A549 (cell line): ENCODE results near the gene RAD54L.

Experiments used
- CEBPB ChIP-seq, 2 experiments: fragments of >200 bp in 1 of 2; sonication (Bioruptor Twin) in 1 of 2; formaldehyde crosslinking in 1 of 2; IDR thresholded peaks; 2 replicates each; pipeline ENCODE4 v1.6.1; 2012 to 2016
- CTCF ChIP-seq: fragments of >200 bp; sonication (Bioruptor Twin); formaldehyde crosslinking; IDR thresholded peaks from 3 replicates; pipeline ENCODE4 v1.5.1; 2016
- E2F6 ChIP-seq: IDR thresholded peaks from 2 replicates; pipeline ENCODE4 v1.6.1; 2012; ENCODE audit warnings: low read depth, borderline replicate concordance
- EP300 ChIP-seq, 2 experiments: fragments of >200 bp; sonication (Bioruptor Twin); formaldehyde crosslinking; IDR thresholded peaks; 2 replicates in 1 of 2; 3 replicates in 1 of 2; pipeline ENCODE4 v1.6.1; 2016 to 2017
- GATA3 ChIP-seq: IDR thresholded peaks from 2 replicates; pipeline ENCODE4 v1.6.1; 2012; ENCODE audit warnings: borderline replicate concordance
- JUNB ChIP-seq: fragments of >200 bp; sonication (Bioruptor Twin); formaldehyde crosslinking; IDR thresholded peaks from 2 replicates; pipeline ENCODE4 v1.6.1; 2016
- MAX ChIP-seq: IDR thresholded peaks from 2 replicates; pipeline ENCODE4 v1.6.1; 2012
- PBX3 ChIP-seq: IDR thresholded peaks from 2 replicates; pipeline ENCODE4 v1.6.1; 2012
- POLR2A ChIP-seq: IDR thresholded peaks from 2 replicates; pipeline ENCODE4 v1.6.1; 2012; ENCODE audit warnings: mild to moderate bottlenecking, low read length
- POLR2AphosphoS2 ChIP-seq: conservative IDR thresholded peaks from 2 replicates; pipeline ENCODE4 v1.6.1; 2012; ENCODE audit warnings: low read length, improper control_type of control experiment, inconsistent platforms
- TFCP2L1 ChIP-seq: fragments of 250-450 bp; sonication (Bioruptor Pico); IDR thresholded peaks from 2 replicates; pipeline ENCODE4 v1.5.0; 2021; ENCODE audit warnings: mild to moderate bottlenecking
- ZFP36 ChIP-seq: fragments of 450-650 bp; IDR thresholded peaks from 2 replicates; pipeline ENCODE4 v1.6.1; 2014; ENCODE audit warnings: borderline replicate concordance; ENCODE audit not compliant: partially characterized antibody

GRCh38 chr1:46215504-46215903 lies 32.1 kb upstream of the RAD54L start:
- TF ChIP-seq CTCF: no peak
- TF ChIP-seq JUNB: no peak
- TF ChIP-seq POLR2AphosphoS2: no peak
- TF ChIP-seq POLR2A: no peak
- no peak for TF ChIP-seq E2F6
- no peak for TF ChIP-seq TFCP2L1 (CRISPR knock-in tag)
- no peak for TF ChIP-seq ZFP36
- no peak for TF ChIP-seq EP300 (IDR thresholded peaks at IDR 0.05)
- no peak for TF ChIP-seq MAX
- TF ChIP-seq CEBPB (IDR thresholded peaks at IDR 0.05): no peak
- TF ChIP-seq GATA3: no peak
- no peak for TF ChIP-seq PBX3
